H1 (cell line): Measurements from ENCODE around the gene SLC1A1. TPM values are rescaled to one million over a fixed set of nuclear protein-coding genes. Genes with fewer than 3 reads are reported as not detected.

Experiments
- BACH1 ChIP-seq: IDR thresholded peaks from 2 replicates; pipeline ENCODE4 v1.6.1; 2012; ENCODE audit warnings: low read length, improper control_type of control experiment
- CHD2 ChIP-seq: IDR thresholded peaks from 2 replicates; pipeline ENCODE4 v1.6.1; 2012; ENCODE audit warnings: low read length, improper control_type of control experiment
- CHD7 ChIP-seq: fragments of 300-600 bp; sonication (generic); IDR thresholded peaks from 2 replicates; pipeline ENCODE4 v1.7.1; 2012; ENCODE audit warnings: low read length, moderate library complexity, mild to moderate bottlenecking, inconsistent platforms; ENCODE audit not compliant: insufficient replicate concordance
- CTBP2 ChIP-seq: IDR thresholded peaks from 2 replicates; pipeline ENCODE4 v1.7.0; 2011; ENCODE audit warnings: borderline replicate concordance, mild to moderate bottlenecking, moderate library complexity, mixed read lengths, low read length; ENCODE audit not compliant: insufficient read depth, insufficient read length
- HDAC6 ChIP-seq: IDR thresholded peaks from one replicate; pipeline ENCODE4 v1.7.1; 2012; ENCODE audit warnings: low read depth, mild to moderate bottlenecking, inconsistent platforms, low read length, moderate library complexity
- JUN ChIP-seq: IDR thresholded peaks from 2 replicates; pipeline ENCODE4 v1.6.1; 2011; ENCODE audit warnings: low read depth, mild to moderate bottlenecking, improper control_type of control experiment, low read length
- TCF12 ChIP-seq: IDR thresholded peaks from 2 replicates; pipeline ENCODE4 v1.6.1; 2011; ENCODE audit warnings: low read depth, mild to moderate bottlenecking, low read length
- polyA plus RNA-seq, 7 experiments: library from polyadenylated mRNA; depleted of rRNA in 3 of 7; stranded (reverse) in 5 of 7; unstranded in 2 of 7; fragments of >200 nt in 5 of 7; fragments of 200-250 nt in 2 of 7; gene quantifications; 1 replicate in 5 of 7; 2 replicates in 1 of 7; 4 replicates in 1 of 7; pipeline versions ENCODE4 v1.2.1 to v1.2.3, GENCODE V29; 2011 to 2013; ENCODE audit warnings: missing spikeins in 2 of 7, mixed read lengths in 2 of 7
- total RNA-seq: library from RNA; stranded (reverse); fragmentation: NEBNext Ultra II Directional; extraction: Animal tissue kit (Norgen Biotek cat#: 25700); gene quantifications from 2 replicates; pipeline ENCODE4 v1.2.1, GENCODE V29; 2021

Gene SLC1A1
- total and polyA plus RNA-seq, 2 of the 8 experiments (the other 6 are each of a cell fraction or from before 2014, with no cell fraction given) = 4.7 to 11.7 TPM

GRCh38 chr9:4519604-4520003, 29.3 kb downstream of the SLC1A1 start (continued):
- TF ChIP-seq CHD7 = no peak
- no peak for TF ChIP-seq BACH1
- TF ChIP-seq JUN = no peak
- no peak for TF ChIP-seq TCF12
- TF ChIP-seq CTBP2 = no peak
- TF ChIP-seq CHD2 = no peak
- no peak for TF ChIP-seq HDAC6
- TF ChIP-seq, all 59 proteins: peak for 0
